ENCODE results near the gene UBAC2. TPM values are rescaled to one million over a fixed set of nuclear protein-coding genes. Genes with fewer than 3 reads are reported as not detected.

Gene UBAC2
- total and polyA plus RNA-seq, 2 of the 8 experiments (the other 6 are each of a cell fraction or from before 2014, with no cell fraction given): 75.9 to 76.9 TPM

DNA sequence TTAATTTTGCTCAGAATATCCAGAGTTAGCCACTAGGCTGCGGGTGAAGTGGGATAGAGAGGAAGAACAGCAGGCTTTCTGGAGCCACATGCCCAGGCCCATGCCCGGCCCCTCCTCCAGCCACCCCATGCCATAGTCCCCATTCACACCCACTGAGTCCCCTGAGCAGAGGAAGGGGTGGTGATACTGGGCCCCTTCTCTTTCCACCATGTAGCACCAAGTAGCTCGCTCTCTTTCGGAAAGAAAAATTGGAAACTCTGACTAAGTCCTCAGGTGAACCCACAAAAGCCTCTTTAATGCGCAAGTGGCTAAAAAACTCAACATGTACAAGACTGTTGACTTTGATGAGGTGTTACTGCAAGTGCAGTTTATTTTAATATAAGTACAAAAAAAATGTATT is 183.3 kb downstream of the UBAC2 start:
- Histone ChIP-seq H3K4me3 (ENCODE audit: extremely low read depth in 1 of 4, insufficient read depth in 2 of 4, low read depth in 3 of 4, low read length in 4 of 4) (no peak overlapping the region), H2AK5ac (ENCODE audit: low read depth, low read length) (no peak overlapping the region), H2BK5ac (ENCODE audit: low read depth, low read length) (no peak overlapping the region), H2BK120ac (replicated peaks; ENCODE audit: low read depth, low read length) (no peak overlapping the region), H4K91ac (replicated peaks; ENCODE audit: insufficient read length, low read length) (no peak overlapping the region), H3K27ac (ENCODE audit: low read depth, low read length) (no peak overlapping the region), H3K23ac (ENCODE audit: insufficient read length) (no peak overlapping the region), H2BK15ac (ENCODE audit: low read length) (no peak overlapping the region), H3K36me3 (ENCODE audit: control insufficient read depth in 2 of 4, insufficient read depth in 4 of 4, low read length in 3 of 4) (peaks cover 0 to 5% (median 0%) of the 10 kb centered on the region in 4 experiments; a peak in 1 of 8 replicates), H3K4me1 (replicated peaks in 1 of 4; ENCODE audit: control insufficient read depth in 3 of 4, insufficient read depth in 4 of 4, low read length in 3 of 4) (peaks cover 2 to 14% (median 9%) of the 10 kb centered on the region in 4 experiments), H3K79me2 (ENCODE audit: control insufficient read depth in 1 of 2, insufficient read depth in 2 of 2, low read length in 2 of 2) (no peaks in the 10 kb centered on the region), H3K9ac (replicated peaks in 1 of 4; ENCODE audit: extremely low read depth in 1 of 4, low read depth in 3 of 4, low read length in 3 of 4) (no peak overlapping the region), H2BK12ac (ENCODE audit: low read depth, low read length) (no peak overlapping the region), H3K18ac (ENCODE audit: extremely low read depth, low read length) (no peak overlapping the region), H2AFZ (ENCODE audit: low read length) (no peak overlapping the region), H3K27me3 (replicated peaks in 1 of 4; ENCODE audit: control insufficient read depth in 3 of 4, extremely low read depth in 1 of 4, insufficient read depth in 3 of 4, low read length in 3 of 4) (no peaks in the 10 kb centered on the region), H3K79me1 (ENCODE audit: low read depth, low read length) (no peaks in the 10 kb centered on the region), H3K56ac (replicated peaks; ENCODE audit: insufficient read length, low read depth, low read length) (no peak overlapping the region), H3K23me2 (ENCODE audit: low read depth, low read length) (no peaks in the 10 kb centered on the region), H4K20me1 (replicated peaks in 1 of 2; ENCODE audit: control insufficient read depth in 1 of 2, insufficient read depth in 2 of 2, low read length in 2 of 2) (no peaks in the 10 kb centered on the region), H4K5ac (ENCODE audit: insufficient read length, low read depth, low read length) (no peak overlapping the region), H4K8ac (ENCODE audit: extremely low read depth, insufficient read depth, low read length) (no peak overlapping the region; the same call in 1 of the 2 replicates), H3K14ac (ENCODE audit: insufficient read length) (no peak overlapping the region), H3K9me3 (ENCODE audit: insufficient read depth in 2 of 2, low read depth in 1 of 2, low read length in 1 of 2) (no peaks in the 10 kb centered on the region), H2BK20ac (ENCODE audit: low read length) (no peak overlapping the region), H3K4me2 (ENCODE audit: insufficient read depth in 1 of 2, low read depth in 2 of 2, low read length in 2 of 2) (no peak overlapping the region), H3K4ac (replicated peaks; ENCODE audit: insufficient read length, low read depth, low read length) (no peak overlapping the region)
- CTCF ChIA-PET (ENCODE audit: partially characterized antibody): interaction anchor here (0.7 to 16.2 kb wide), 6 partner anchors 9 to 286 kb away, joined by 3 to 227 read pairs (median 7); no protein-coding TSS in a partner anchor
- FAIRE-seq (no peak), DNase-seq (ENCODE audit: low read depth in 1 of 2, low spot score in 2 of 2) (no peak)
- WGBS, 2 experiments (ENCODE audit: extremely low coverage in 1 of 2, insufficient coverage in 1 of 2, insufficient read length in 1 of 2, insufficient replicate concordance in 2 of 2, low coverage in 1 of 2, low lambda C conversion rate in 2 of 2, missing lambda C conversion rate in 1 of 2): 97% methylated on average over 5 of the region's 5 CpGs; no CpG with 5 or more reads in 1 of the 2 experiments
- POLR2A ChIA-PET (ENCODE audit: partially characterized antibody): interaction anchor here (0.6 to 2.1 kb wide), 2 partner anchors 10 to 42 kb away, joined by 3 to 4 read pairs; no protein-coding TSS in a partner anchor
- TF ChIP-seq NANOG (IDR thresholded peaks at IDR 0.05; ENCODE audit: insufficient read depth, low read depth, low read length, poor library complexity, severe bottlenecking): no peak
